Stimulated activated naive CD8-positive, alpha-beta T cell treated with anti-CD3 and anti-CD28 coated beads, Interleukin-15, amount 100 ng/mL, for 72 hours (primary cell): ENCODE data around the gene GBF1.
"Not testable (repeated sequence)": the region's sequence is repeated elsewhere in the genome, so short reads cannot be mapped to it uniquely, and the experiment has no call there.

ENCODE experiments used
- ATAC-seq: fragments of 150-1000 bp; cut with Tn5 transposase; 2 replicates; pipeline ENCODE4 v1.10.0; 2021; ENCODE audit warnings: mild to moderate bottlenecking, moderate library complexity
- DNase-seq, 2 donors: peaks; one replicate each; pipeline ENCODE4 v3.0.0; 2021 to 2022
- H3K27ac Mint-ChIP-seq, 2 donors: one replicate each; pipeline ENCODE4 v1.8.0; 2022; ENCODE audit warnings: mild to moderate bottlenecking in 2 of 2, mixed read lengths in 2 of 2, moderate library complexity in 2 of 2
- H3K27me3 Mint-ChIP-seq: one replicate; pipeline ENCODE4 v1.8.0; 2022; ENCODE audit warnings: mixed read lengths
- H3K4me1 Mint-ChIP-seq: one replicate; pipeline ENCODE4 v1.8.0; 2022; ENCODE audit warnings: mild to moderate bottlenecking, mixed read lengths
- H3K4me3 Mint-ChIP-seq, 2 donors: one replicate each; pipeline ENCODE4 v1.8.0; 2022; ENCODE audit warnings: mild to moderate bottlenecking in 2 of 2, mixed read lengths in 2 of 2, moderate library complexity in 1 of 2
- H3K9me3 Mint-ChIP-seq, 2 donors: one replicate each; pipeline ENCODE4 v1.8.0; 2022; ENCODE audit warnings: mixed read lengths in 2 of 2

Gene GBF1

DNA sequence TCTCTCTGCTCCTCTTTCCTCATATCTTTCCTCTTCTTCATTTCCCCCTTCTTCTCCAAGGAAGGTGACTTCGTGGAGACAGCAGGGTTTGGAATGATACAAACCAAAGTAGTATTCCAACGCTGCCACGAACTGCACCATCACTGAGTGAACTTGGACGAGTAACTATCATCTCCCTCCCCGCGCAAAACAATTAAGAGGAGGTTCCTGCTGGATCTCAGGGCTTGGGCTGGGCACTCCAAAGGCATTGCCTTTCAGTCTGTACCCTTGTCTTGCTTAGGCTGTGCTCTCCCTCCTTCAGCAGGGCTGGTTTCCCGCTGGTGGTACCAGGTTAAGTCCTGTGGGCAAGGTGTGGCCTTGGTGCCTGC, 3.2 kb upstream of the GBF1 start:
- DNase-seq (no peak), ATAC-seq (no peak)
- Mint-ChIP-seq H3K27ac (no peak overlapping the region), H3K4me1 (peaks cover 38% of the 10 kb centered on the region), H3K27me3 (peaks cover 54% of the 10 kb centered on the region), H3K9me3 (no peaks in the 10 kb centered on the region), H3K4me3 (peak overlapping the region; percentile 84 to 86)

DNA sequence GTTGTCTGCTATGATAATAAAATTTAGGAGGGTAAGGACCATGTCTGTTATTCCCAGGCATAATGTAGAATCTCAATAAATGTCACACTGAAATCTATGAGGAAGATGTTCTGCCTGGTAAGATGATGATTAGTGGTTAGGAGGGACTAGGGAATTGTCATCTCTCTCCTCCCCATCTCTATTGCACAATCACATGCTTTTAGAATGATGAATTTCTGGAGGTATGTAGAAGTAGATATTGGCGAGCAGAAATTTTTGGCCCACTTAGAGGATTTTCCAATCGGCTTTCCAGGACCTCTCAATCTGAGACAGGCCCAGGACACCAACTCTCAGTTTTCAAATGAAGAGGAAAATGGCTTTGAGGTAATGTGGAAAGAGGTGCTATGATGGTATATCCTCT, 2.0 kb upstream of the GBF1 start:
- ATAC-seq (no peak), DNase-seq (no peak)
- peaks cover 51% of the 10 kb centered on the region for H3K4me1 Mint-ChIP-seq
- H3K27me3 Mint-ChIP-seq: peaks cover 51% of the 10 kb centered on the region
- no peak overlapping the region for H3K4me3 Mint-ChIP-seq
- no peak overlapping the region for H3K27ac Mint-ChIP-seq
- no peaks in the 10 kb centered on the region for H3K9me3 Mint-ChIP-seq

- Mint-ChIP-seq H3K4me1 (peaks cover 45% of the 10 kb centered on the region), H3K27me3 (peaks cover 25% of the 10 kb centered on the region), H3K9me3 (no peaks in the 10 kb centered on the region), H3K27ac (peak overlapping the region; percentile 98), H3K4me3 (peak overlapping the region; percentile 98 to 99)
- no peak for DNase-seq
- ATAC-seq: no peak
Observed at GRCh38 chr10:102245932-102246251, 560 bp downstream of the GBF1 start.

- H3K27ac Mint-ChIP-seq: peak overlapping the region; percentile 98
- ATAC-seq (no peak), DNase-seq (no peak)
- peak overlapping the region; percentile 98 to 99 for H3K4me3 Mint-ChIP-seq
- H3K9me3 Mint-ChIP-seq: no peaks in the 10 kb centered on the region
- H3K27me3 Mint-ChIP-seq: peaks cover 21% of the 10 kb centered on the region
- peaks cover 41% of the 10 kb centered on the region for H3K4me1 Mint-ChIP-seq
Observed at GRCh38 chr10:102246261-102246660, 929 bp downstream of the GBF1 start.

DNA sequence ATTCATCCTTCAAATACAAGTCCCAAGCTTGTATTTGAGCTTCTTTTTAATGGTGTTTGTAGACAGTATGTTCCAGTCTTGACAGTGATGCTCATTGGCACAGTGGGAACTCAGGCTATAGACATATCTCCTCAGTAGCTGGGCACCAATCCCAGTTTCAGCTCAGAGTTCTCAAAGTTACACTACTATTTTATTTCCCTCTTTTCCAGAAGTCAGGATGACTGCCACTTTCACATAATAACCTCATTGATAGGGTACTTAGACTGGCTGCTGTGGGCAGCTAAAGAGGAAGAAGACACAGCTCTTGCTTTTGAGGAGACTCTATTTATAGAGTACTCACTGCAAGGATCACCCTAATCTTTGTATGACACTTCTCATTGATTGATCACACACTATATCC, 2.4 kb downstream of the GBF1 start:
- peaks cover 7% of the 10 kb centered on the region for H3K27me3 Mint-ChIP-seq
- H3K9me3 Mint-ChIP-seq: no peaks in the 10 kb centered on the region
- ATAC-seq (no peak), DNase-seq (no peak)
- no peak overlapping the region for H3K27ac Mint-ChIP-seq
- peak overlapping the region; percentile 44 to 99 for H3K4me3 Mint-ChIP-seq
- peaks cover 32% of the 10 kb centered on the region for H3K4me1 Mint-ChIP-seq

GRCh38 chr10:102252508-102252907, 7.2 kb downstream of the GBF1 start:
- H3K27ac Mint-ChIP-seq, H3K9me3 Mint-ChIP-seq, H3K27me3 Mint-ChIP-seq: not testable (repeated sequence)

DNA sequence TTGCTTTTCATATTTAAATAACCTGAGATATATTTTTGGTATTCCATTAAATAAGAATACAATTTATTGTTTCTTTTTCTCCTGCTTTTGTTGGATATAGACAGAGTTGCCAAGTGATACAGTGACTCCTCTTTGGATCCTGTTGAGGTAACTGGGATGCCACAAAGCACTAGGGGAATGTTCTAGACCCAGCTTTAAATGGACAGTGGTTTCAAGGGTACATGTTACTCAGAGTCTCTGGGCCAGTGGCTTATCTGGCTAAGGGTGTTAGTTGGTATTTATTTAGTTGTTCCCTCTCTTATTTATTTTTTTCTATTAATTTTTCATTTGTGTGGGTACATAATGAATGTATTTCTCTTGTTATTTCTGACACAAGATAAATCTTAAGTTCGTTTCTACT, 9.1 kb downstream of the GBF1 start:
- Mint-ChIP-seq H3K4me1 (peaks cover 9% of the 10 kb centered on the region), H3K4me3 (no peak overlapping the region), H3K9me3 (no peaks in the 10 kb centered on the region), H3K27me3 (no peaks in the 10 kb centered on the region), H3K27ac (no peak overlapping the region)
- ATAC-seq (no peak), DNase-seq (no peak)

More at GRCh38 chr10:102252508-102252907, 7.2 kb downstream of the GBF1 start:
- H3K4me1 Mint-ChIP-seq: peaks cover 17% of the 10 kb centered on the region
- DNase-seq, H3K4me3 Mint-ChIP-seq, ATAC-seq: not testable (repeated sequence)

DNA sequence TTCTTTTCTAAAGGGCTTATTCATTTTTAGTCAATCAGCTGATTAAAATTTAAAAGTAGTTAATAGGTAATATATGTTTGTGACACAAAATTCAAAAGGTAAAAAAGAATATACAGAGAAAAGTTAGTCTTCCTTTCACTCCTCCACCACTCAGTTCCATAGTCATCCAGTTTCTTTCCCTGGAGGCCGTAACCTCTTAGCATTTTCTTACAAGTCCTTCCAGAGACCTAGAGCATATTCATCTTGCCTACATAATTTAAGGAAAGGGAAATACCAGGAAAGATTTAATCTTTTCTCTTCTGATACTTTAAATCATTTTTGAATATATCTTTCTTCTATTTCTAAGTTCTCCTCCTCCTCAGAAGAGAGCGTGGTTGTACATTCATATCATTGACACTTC, 10.1 kb downstream of the GBF1 start:
- DNase-seq: no peak
- ATAC-seq: no peak
- no peak overlapping the region for H3K4me3 Mint-ChIP-seq
- H3K27me3 Mint-ChIP-seq: no peaks in the 10 kb centered on the region
- H3K4me1 Mint-ChIP-seq: peaks cover 9% of the 10 kb centered on the region
- H3K9me3 Mint-ChIP-seq: no peaks in the 10 kb centered on the region
- H3K27ac Mint-ChIP-seq: no peak overlapping the region

DNA sequence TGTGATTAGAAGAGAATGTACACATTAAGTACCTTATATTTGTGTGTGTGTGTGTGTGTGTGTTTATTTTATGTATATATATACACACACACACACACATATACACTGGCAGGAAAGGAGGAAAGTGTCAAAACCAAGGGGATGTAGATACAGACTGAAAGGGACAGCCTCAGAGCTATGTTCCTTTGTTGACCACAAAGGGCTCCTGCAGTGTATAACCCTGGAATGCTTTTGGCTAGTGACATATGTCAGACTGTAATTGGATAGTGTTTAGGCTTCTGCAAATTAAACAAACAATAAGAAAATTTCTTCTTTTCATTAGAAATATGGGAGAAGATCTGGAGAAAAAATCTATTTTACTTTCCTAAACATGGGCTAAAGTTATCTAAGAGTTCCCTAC, 15.9 kb downstream of the GBF1 start:
- DNase-seq: no peak
- no peak for ATAC-seq
- peaks cover 16% of the 10 kb centered on the region for H3K4me1 Mint-ChIP-seq
- H3K27ac Mint-ChIP-seq: no peak overlapping the region
- H3K27me3 Mint-ChIP-seq: no peaks in the 10 kb centered on the region
- no peaks in the 10 kb centered on the region for H3K9me3 Mint-ChIP-seq
- H3K4me3 Mint-ChIP-seq: no peak overlapping the region

- ATAC-seq (no peak), DNase-seq (no peak)
- Mint-ChIP-seq H3K4me3 (no peak overlapping the region), H3K27me3 (no peaks in the 10 kb centered on the region), H3K4me1 (peaks cover 22% of the 10 kb centered on the region), H3K27ac (no peak overlapping the region), H3K9me3 (no peaks in the 10 kb centered on the region)
Observed at GRCh38 chr10:102261842-102262241, 16.5 kb downstream of the GBF1 start.

- Mint-ChIP-seq H3K4me1 (peaks cover 32% of the 10 kb centered on the region), H3K27me3 (no peaks in the 10 kb centered on the region), H3K27ac (peak overlapping the region in 1 of 2 donors; percentile 59), H3K4me3 (no peak overlapping the region), H3K9me3 (no peaks in the 10 kb centered on the region)
- no peak for ATAC-seq
- no peak for DNase-seq
Observed at GRCh38 chr10:102262744-102263370, 17.5 kb downstream of the GBF1 start.

- H3K27ac Mint-ChIP-seq: peak overlapping the region in 1 of 2 donors; percentile 14
- H3K9me3 Mint-ChIP-seq: no peaks in the 10 kb centered on the region
- ATAC-seq (no peak), DNase-seq (no peak)
- H3K4me3 Mint-ChIP-seq: no peak overlapping the region
- peaks cover 41% of the 10 kb centered on the region for H3K4me1 Mint-ChIP-seq
- no peaks in the 10 kb centered on the region for H3K27me3 Mint-ChIP-seq
Observed at GRCh38 chr10:102264371-102264770, 19.0 kb downstream of the GBF1 start.

- peak overlapping the region in 1 of 2 donors; percentile 37 for H3K27ac Mint-ChIP-seq
Observed at GRCh38 chr10:102266670-102267069, 21.3 kb downstream of the GBF1 start.

DNA sequence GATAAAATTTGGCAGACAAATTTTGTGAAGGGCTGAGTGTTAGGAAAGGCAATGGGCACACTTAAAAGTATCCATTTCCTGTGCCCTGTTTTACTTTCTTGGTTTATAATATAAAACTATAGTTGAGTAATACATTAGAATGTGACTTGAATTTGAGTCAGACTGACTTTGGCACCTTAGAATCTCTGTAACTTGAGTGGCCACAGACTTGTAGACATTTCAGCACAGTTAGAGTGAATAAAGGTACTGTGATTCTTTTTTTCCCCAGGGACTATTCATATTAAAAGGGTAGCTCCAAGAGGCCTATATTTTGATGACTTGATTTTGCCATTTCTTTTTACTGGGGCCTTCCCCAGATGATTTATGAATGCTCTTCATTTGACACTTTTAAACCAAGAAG, 22.4 kb downstream of the GBF1 start:
- Mint-ChIP-seq H3K4me1 (peaks cover 54% of the 10 kb centered on the region), H3K4me3 (no peak overlapping the region), H3K27ac (no peak overlapping the region), H3K9me3 (no peaks in the 10 kb centered on the region), H3K27me3 (no peaks in the 10 kb centered on the region)
- ATAC-seq (peak; percentile 87), DNase-seq (no peak)

More at GRCh38 chr10:102266670-102267069, 21.3 kb downstream of the GBF1 start:
- H3K9me3 Mint-ChIP-seq: no peaks in the 10 kb centered on the region
- peaks cover 47% of the 10 kb centered on the region for H3K4me1 Mint-ChIP-seq
- DNase-seq (no peak), ATAC-seq (no peak)
- H3K4me3 Mint-ChIP-seq: no peak overlapping the region
- no peaks in the 10 kb centered on the region for H3K27me3 Mint-ChIP-seq

GRCh38 chr10:102268375-102268888, 23.1 kb downstream of the GBF1 start:
- no peaks in the 10 kb centered on the region for H3K9me3 Mint-ChIP-seq
- ATAC-seq (peak; percentile 65), DNase-seq (no peak)
- H3K4me3 Mint-ChIP-seq: no peak overlapping the region
- H3K4me1 Mint-ChIP-seq: peaks cover 50% of the 10 kb centered on the region
- peak overlapping the region in 1 of 2 donors; percentile 42 for H3K27ac Mint-ChIP-seq
- H3K27me3 Mint-ChIP-seq: no peaks in the 10 kb centered on the region

GRCh38 chr10:102269017-102269416, 23.7 kb downstream of the GBF1 start:
- Mint-ChIP-seq H3K27me3 (no peaks in the 10 kb centered on the region), H3K9me3 (no peaks in the 10 kb centered on the region), H3K27ac (no peak overlapping the region), H3K4me1 (peaks cover 50% of the 10 kb centered on the region), H3K4me3 (no peak overlapping the region)
- ATAC-seq (no peak), DNase-seq (no peak)

GRCh38 chr10:102274062-102274461, 28.7 kb downstream of the GBF1 start:
- ATAC-seq (no peak), DNase-seq (no peak)
- peaks cover 18% of the 10 kb centered on the region for H3K4me1 Mint-ChIP-seq
- H3K27me3 Mint-ChIP-seq: no peaks in the 10 kb centered on the region
- no peaks in the 10 kb centered on the region for H3K9me3 Mint-ChIP-seq
- no peak overlapping the region for H3K4me3 Mint-ChIP-seq
- no peak overlapping the region for H3K27ac Mint-ChIP-seq
